H1 (cell line): Measurements from ENCODE around the gene HDAC9. TPM values are rescaled to one million over a fixed set of nuclear protein-coding genes. Genes with fewer than 3 reads are reported as not detected.

Experiments used
- CHD7 ChIP-seq: fragments of 300-600 bp; sonication (generic); IDR thresholded peaks from 2 replicates; pipeline ENCODE4 v1.7.1; 2012; ENCODE audit warnings: low read length, moderate library complexity, mild to moderate bottlenecking, inconsistent platforms; ENCODE audit not compliant: insufficient replicate concordance
- JUND ChIP-seq: IDR thresholded peaks from 2 replicates; pipeline ENCODE4 v1.6.1; 2011; ENCODE audit warnings: mild to moderate bottlenecking, improper control_type of control experiment, low read length
- POLR2A ChIP-seq, 2 experiments: IDR thresholded peaks; 1 replicate in 1 of 2; 2 replicates in 1 of 2; pipeline ENCODE4 v1.6.1; 2011; ENCODE audit warnings: low read depth in 2 of 2, low read length in 2 of 2, mild to moderate bottlenecking in 2 of 2; ENCODE audit errors: control extremely low read depth in 1 of 2
- POLR2AphosphoS5 ChIP-seq: IDR thresholded peaks from 2 replicates; pipeline ENCODE4 v1.6.1; 2011; ENCODE audit warnings: low read depth, low read length
- SP2 ChIP-seq: IDR thresholded peaks from 2 replicates; pipeline ENCODE4 v1.6.1; 2012; ENCODE audit warnings: mild to moderate bottlenecking, low read length, inconsistent platforms
- SRF ChIP-seq: IDR thresholded peaks from 2 replicates; pipeline ENCODE4 v1.6.1; 2011; ENCODE audit warnings: mild to moderate bottlenecking, low read depth, low read length, moderate library complexity
- polyA plus RNA-seq, 7 experiments: library from polyadenylated mRNA; depleted of rRNA in 3 of 7; stranded (reverse) in 5 of 7; unstranded in 2 of 7; fragments of >200 nt in 5 of 7; fragments of 200-250 nt in 2 of 7; gene quantifications; 1 replicate in 5 of 7; 2 replicates in 1 of 7; 4 replicates in 1 of 7; pipeline versions ENCODE4 v1.2.1 to v1.2.3, GENCODE V29; 2011 to 2013; ENCODE audit warnings: missing spikeins in 2 of 7, mixed read lengths in 2 of 7
- total RNA-seq: library from RNA; stranded (reverse); fragmentation: NEBNext Ultra II Directional; extraction: Animal tissue kit (Norgen Biotek cat#: 25700); gene quantifications from 2 replicates; pipeline ENCODE4 v1.2.1, GENCODE V29; 2021

HDAC9 gene
- total and polyA plus RNA-seq, 2 of the 8 experiments (the other 6 are each of a cell fraction or from before 2014, with no cell fraction given) = 9.5 to 13.1 TPM

- TF ChIP-seq CHD7 = no peak
- no peak for TF ChIP-seq POLR2AphosphoS5
- TF ChIP-seq SP2 = no peak
- no peak for TF ChIP-seq POLR2A (IDR thresholded peaks at IDR 0.05; ENCODE audit: control extremely low read depth in 1 of 2, low read depth in 2 of 2, low read length in 2 of 2)
- no peak for TF ChIP-seq JUND
- TF ChIP-seq SRF = no peak
Measured at GRCh38 chr7:18962031-18962430, 466.5 kb downstream of the HDAC9 start (continued).
